Thyroid gland (tissue), 4 donors: ENCODE data around the gene GUK1.

Experiments
- CTCF ChIP-seq, 6 experiments: fragments of 200-600 bp in 3 of 6; fragments of 450-650 bp in 3 of 6; sonication (generic) in 3 of 6; IDR thresholded peaks; one replicate each; pipeline ENCODE4 v1.5.1; 2016 to 2019; ENCODE audit warnings: antibody characterized with exemption in 6 of 6, mild to moderate bottlenecking in 2 of 6, inconsistent platforms in 1 of 6, moderate library complexity in 1 of 6
- POLR2A ChIP-seq, 2 donors: fragments of 450-650 bp; IDR thresholded peaks; one replicate each; pipeline ENCODE4 v1.6.1; 2017; ENCODE audit warnings: antibody characterized with exemption in 2 of 2, mild to moderate bottlenecking in 2 of 2, moderate library complexity in 1 of 2

DNA sequence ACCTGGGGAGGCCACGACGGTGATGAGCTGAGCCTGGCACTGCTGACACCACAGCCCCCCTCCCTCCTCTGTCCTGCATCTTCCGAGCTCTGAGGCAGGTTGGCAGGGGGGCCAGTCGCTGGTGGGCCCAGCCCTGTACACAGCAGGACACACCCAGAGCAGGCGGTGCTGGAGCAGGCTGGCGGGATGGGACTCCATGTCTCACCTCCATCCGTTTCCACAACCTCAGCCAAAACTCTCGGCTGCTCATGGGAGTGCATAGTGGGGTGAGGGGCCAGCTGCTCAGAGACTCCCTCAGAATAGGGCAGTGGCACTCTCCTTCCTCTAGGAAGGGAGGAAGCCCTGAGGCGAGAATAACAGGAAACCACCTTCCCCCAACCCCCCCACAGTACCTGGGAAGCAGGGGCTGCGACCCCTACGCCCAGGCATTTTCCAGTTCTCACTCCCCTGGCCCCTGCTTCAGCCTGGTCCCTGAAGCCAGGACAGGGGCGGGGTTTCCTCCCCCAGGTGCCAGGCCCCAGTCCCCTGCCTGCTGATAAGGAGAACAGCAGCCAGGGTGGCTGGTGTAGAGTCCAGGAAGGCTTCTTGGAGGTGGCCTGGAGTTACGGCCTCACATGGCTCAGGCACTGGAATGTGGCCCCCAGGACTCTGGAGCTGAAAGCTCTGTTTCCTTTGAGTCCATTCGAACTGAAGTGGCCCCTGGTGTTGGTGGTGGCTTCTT lies 22.4 kb downstream of the GUK1 start:
- TF ChIP-seq CTCF (IDR thresholded peaks at IDR 0.05) (no peak), POLR2A (IDR thresholded peaks at IDR 0.05) (no peak)
